Mesendoderm (in vitro differentiated cells): ENCODE measurements around the gene OPN4.

Source experiments
- DNase-seq: peaks from one replicate; pipeline ENCODE4 v3.0.0; 2013
- H2AK5ac ChIP-seq: 2 replicates; pipeline ENCODE4 v1.6.1; 2013; ENCODE audit warnings: low read length, inconsistent platforms
- H2BK120ac ChIP-seq: 2 replicates; pipeline ENCODE4 v1.6.1; 2013; ENCODE audit warnings: low read depth, mild to moderate bottlenecking, low read length, moderate library complexity, mixed read lengths
- H2BK15ac ChIP-seq: replicated peaks from 2 replicates; pipeline ENCODE4 v1.6.1; 2013; ENCODE audit warnings: low read depth, mild to moderate bottlenecking, moderate library complexity
- H2BK5ac ChIP-seq: 2 replicates; pipeline ENCODE4 v1.6.1; 2013; ENCODE audit warnings: low read length, inconsistent platforms
- H3K18ac ChIP-seq: 2 replicates; pipeline ENCODE4 v1.6.1; 2013; ENCODE audit warnings: mild to moderate bottlenecking, low read length, mixed read lengths
- H3K23ac ChIP-seq: one replicate; pipeline ENCODE4 v1.6.1; 2013; ENCODE audit warnings: low read length
- H3K27ac ChIP-seq: 2 replicates; pipeline ENCODE4 v1.5.1; 2013; ENCODE audit warnings: low read depth, mild to moderate bottlenecking, inconsistent platforms, low read length, moderate library complexity
- H3K27me3 ChIP-seq: 2 replicates; pipeline ENCODE4 v1.6.1; 2013; ENCODE audit warnings: low read length, control low read depth, mild to moderate bottlenecking, inconsistent platforms; ENCODE audit not compliant: insufficient read depth, poor library complexity
- H3K36me3 ChIP-seq: 2 replicates; pipeline ENCODE4 v1.6.1; 2013; ENCODE audit warnings: low read length, inconsistent platforms; ENCODE audit not compliant: control insufficient read depth, insufficient read depth
- H3K4ac ChIP-seq: one replicate; pipeline ENCODE4 v1.6.1; 2013; ENCODE audit warnings: low read depth, mild to moderate bottlenecking, low read length, moderate library complexity
- H3K4me1 ChIP-seq: 2 replicates; pipeline ENCODE4 v1.6.1; 2013; ENCODE audit warnings: low read depth, low read length, inconsistent platforms; ENCODE audit not compliant: control insufficient read depth
- H3K4me2 ChIP-seq: 2 replicates; pipeline ENCODE4 v1.6.1; 2013; ENCODE audit warnings: low read length
- H3K4me3 ChIP-seq: 2 replicates; pipeline ENCODE4 v1.5.1; 2013; ENCODE audit warnings: mild to moderate bottlenecking, low read length
- H3K56ac ChIP-seq: one replicate; pipeline ENCODE4 v1.6.1; 2013; ENCODE audit warnings: low read length
- H3K79me1 ChIP-seq: 2 replicates; pipeline ENCODE4 v1.6.1; 2013; ENCODE audit warnings: low read length, inconsistent platforms
- H3K79me2 ChIP-seq: 2 replicates; pipeline ENCODE4 v1.6.1; 2013; ENCODE audit warnings: mild to moderate bottlenecking, low read length; ENCODE audit not compliant: control insufficient read depth, insufficient read depth
- H3K9ac ChIP-seq: 2 replicates; pipeline ENCODE4 v1.6.1; 2013; ENCODE audit warnings: low read length, inconsistent platforms
- H4K5ac ChIP-seq: one replicate; pipeline ENCODE4 v1.6.1; 2013; ENCODE audit warnings: low read length
- H4K8ac ChIP-seq: one replicate; pipeline ENCODE4 v1.6.1; 2013; ENCODE audit warnings: low read depth, mild to moderate bottlenecking, control low read depth, low read length, moderate library complexity
- WGBS: extraction: QIAGEN DNeasy Blood & Tissue Kit; methylation state at CpG from one replicate; pipeline ENCODE4 v1.1.7; 2013; ENCODE audit warnings: low lambda C conversion rate, missing lambda C conversion rate; ENCODE audit not compliant: insufficient coverage; ENCODE audit errors: extremely low coverage; 5-methylcytosine and 5-hydroxymethylcytosine counted together

The OPN4 gene

DNA sequence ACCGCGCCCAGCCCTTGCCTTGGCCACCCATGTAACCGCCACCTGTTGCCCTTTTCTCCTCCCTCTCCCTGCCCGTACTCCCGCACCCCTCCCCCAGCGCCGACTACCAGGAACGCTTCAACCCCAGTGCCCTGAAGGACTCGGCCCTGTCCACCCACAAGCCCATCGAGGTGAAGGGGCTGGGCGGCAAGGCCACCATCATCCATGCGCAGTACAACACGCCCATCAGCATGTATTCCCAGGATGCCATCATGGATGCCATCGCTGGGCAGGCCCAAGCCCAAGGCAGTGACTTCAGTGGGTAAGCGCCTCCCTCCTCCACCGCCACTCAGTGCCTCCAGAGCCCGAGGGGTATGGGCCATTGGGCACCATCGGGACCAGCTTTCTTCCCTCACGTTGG, 32.6 kb downstream of the OPN4 start:
- no peak for DNase-seq
- WGBS: no CpG with 5 or more reads among the region's 19 CpGs
- no peaks in the 10 kb centered on the region for H3K79me2 ChIP-seq
- H3K56ac ChIP-seq: peak overlapping the region; percentile 34
- H3K4me1 ChIP-seq: peaks cover 2% of the 10 kb centered on the region
- H3K23ac ChIP-seq: no peak overlapping the region
- H4K8ac ChIP-seq: no peak overlapping the region
- H3K18ac ChIP-seq: no peak overlapping the region
- H2AK5ac ChIP-seq: no peak overlapping the region
- H3K79me1 ChIP-seq: no peaks in the 10 kb centered on the region
- no peak overlapping the region for H2BK5ac ChIP-seq
- H3K4ac ChIP-seq: no peak overlapping the region
- no peak overlapping the region for H3K4me2 ChIP-seq
- H3K9ac ChIP-seq: no peak overlapping the region
- H3K27me3 ChIP-seq: no peaks in the 10 kb centered on the region
- H3K27ac ChIP-seq: no peak overlapping the region
- no peak overlapping the region for H2BK120ac ChIP-seq
- H2BK15ac ChIP-seq: no peak overlapping the region
- H4K5ac ChIP-seq: no peak overlapping the region
- H3K4me3 ChIP-seq: no peak overlapping the region
- no peaks in the 10 kb centered on the region for H3K36me3 ChIP-seq

DNA sequence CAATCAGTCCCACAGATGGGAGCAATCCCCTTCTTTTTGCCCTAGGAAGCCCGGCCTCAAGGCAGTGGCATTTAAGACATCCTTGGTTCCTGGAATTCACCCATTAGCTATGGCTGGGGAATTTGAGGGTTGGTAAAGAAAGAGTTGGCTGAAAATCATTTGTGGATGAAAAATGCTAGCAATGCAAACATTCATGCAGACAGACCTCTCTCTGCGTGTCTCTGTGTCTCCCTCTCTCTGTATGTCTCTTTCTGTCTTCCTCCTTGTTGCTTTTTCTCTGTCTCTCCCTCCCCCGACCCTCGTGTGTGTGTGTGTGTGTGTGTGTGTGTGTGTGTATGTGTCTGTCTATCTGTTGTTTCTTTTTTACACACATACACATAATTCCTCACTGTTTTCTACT, 33.4 kb downstream of the OPN4 start:
- peaks cover 2% of the 10 kb centered on the region for H3K4me1 ChIP-seq
- H3K9ac ChIP-seq: no peak overlapping the region
- no peaks in the 10 kb centered on the region for H3K79me2 ChIP-seq
- H3K4me3 ChIP-seq: no peak overlapping the region
- H3K27ac ChIP-seq: no peak overlapping the region
- H2BK15ac ChIP-seq: no peak overlapping the region
- H3K56ac ChIP-seq: peak overlapping the region; percentile 8
- peak; percentile 52 for DNase-seq
- H2BK5ac ChIP-seq: no peak overlapping the region
- no peaks in the 10 kb centered on the region for H3K27me3 ChIP-seq
- no peak overlapping the region for H2BK120ac ChIP-seq
- WGBS: no CpG with 5 or more reads among the region's 4 CpGs
- H4K5ac ChIP-seq: no peak overlapping the region
- H3K4me2 ChIP-seq: no peak overlapping the region
- H3K79me1 ChIP-seq: no peaks in the 10 kb centered on the region
- no peaks in the 10 kb centered on the region for H3K36me3 ChIP-seq
- no peak overlapping the region for H3K18ac ChIP-seq
- H3K4ac ChIP-seq: no peak overlapping the region
- no peak overlapping the region for H3K23ac ChIP-seq
- no peak overlapping the region for H4K8ac ChIP-seq
- H2AK5ac ChIP-seq: no peak overlapping the region

DNA sequence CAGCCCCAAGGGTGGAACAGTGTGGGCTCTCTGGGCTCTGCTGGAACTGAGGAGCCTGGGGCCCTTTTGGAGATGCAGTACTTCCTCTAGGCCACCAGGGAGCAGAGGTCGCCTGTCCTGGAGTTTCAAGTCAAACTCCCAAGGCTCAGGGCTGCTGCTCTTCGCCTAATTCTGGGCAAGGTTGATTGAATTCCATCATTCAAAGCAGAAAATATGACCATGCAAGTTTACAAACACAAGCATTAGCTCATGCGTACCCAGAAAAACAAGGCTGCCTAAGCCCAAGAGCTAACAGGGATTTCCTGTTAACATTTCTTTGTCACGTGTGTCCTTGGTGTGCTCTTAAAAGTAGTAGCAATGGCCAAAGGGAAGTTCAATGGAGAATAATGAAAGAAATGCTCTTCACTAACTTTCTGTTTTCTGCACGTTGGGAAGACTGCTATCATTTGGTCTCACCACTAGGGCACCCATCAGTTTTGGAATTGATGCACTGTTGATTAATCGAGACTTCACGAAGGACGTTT, 34.1 kb downstream of the OPN4 start:
- Histone ChIP-seq H3K23ac (no peak overlapping the region), H4K5ac (no peak overlapping the region), H2BK5ac (no peak overlapping the region), H3K18ac (no peak overlapping the region), H3K27ac (no peak overlapping the region), H3K4me3 (no peak overlapping the region), H3K56ac (peak overlapping the region; percentile 49), H4K8ac (no peak overlapping the region), H3K9ac (no peak overlapping the region), H3K79me1 (no peaks in the 10 kb centered on the region), H3K27me3 (no peaks in the 10 kb centered on the region), H2BK15ac (no peak overlapping the region), H2BK120ac (no peak overlapping the region), H2AK5ac (no peak overlapping the region), H3K79me2 (no peaks in the 10 kb centered on the region), H3K4me1 (peaks cover 3% of the 10 kb centered on the region), H3K4ac (no peak overlapping the region), H3K36me3 (no peaks in the 10 kb centered on the region), H3K4me2 (no peak overlapping the region)
- no CpG with 5 or more reads among the region's 8 CpGs for WGBS
- DNase-seq: peak; percentile 87

DNA sequence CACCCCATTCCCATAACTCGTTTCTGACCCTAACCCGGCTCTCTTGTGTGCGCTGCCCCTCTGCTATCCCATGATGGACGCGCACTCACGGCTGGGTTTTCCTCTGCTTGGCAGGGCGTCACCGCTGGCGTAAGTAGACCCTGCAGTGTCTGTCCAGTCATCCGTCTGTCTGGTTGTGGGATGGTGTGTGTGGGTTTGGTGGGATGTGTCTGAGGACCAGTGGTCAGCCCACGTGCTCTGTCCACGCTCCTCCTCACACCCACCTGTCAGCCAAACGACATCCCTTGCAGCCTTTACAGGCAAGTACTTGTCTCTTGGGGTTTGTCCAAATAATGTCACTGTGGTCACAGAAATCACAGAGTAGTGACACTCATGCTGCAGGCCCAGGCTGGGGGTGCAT, 34.8 kb downstream of the OPN4 start:
- Histone ChIP-seq H2AK5ac (no peak overlapping the region), H3K79me1 (no peaks in the 10 kb centered on the region), H3K27ac (no peak overlapping the region), H3K4me1 (peaks cover 8% of the 10 kb centered on the region), H3K4me3 (no peak overlapping the region), H3K4ac (no peak overlapping the region), H2BK5ac (no peak overlapping the region), H3K56ac (no peak overlapping the region), H4K5ac (no peak overlapping the region), H3K36me3 (no peaks in the 10 kb centered on the region), H3K18ac (no peak overlapping the region), H3K79me2 (no peaks in the 10 kb centered on the region), H4K8ac (no peak overlapping the region), H3K27me3 (no peaks in the 10 kb centered on the region), H3K9ac (no peak overlapping the region), H2BK120ac (no peak overlapping the region), H3K23ac (peak overlapping the region; percentile 4), H2BK15ac (no peak overlapping the region), H3K4me2 (no peak overlapping the region)
- WGBS: no CpG with 5 or more reads among the region's 13 CpGs
- no peak for DNase-seq

DNA sequence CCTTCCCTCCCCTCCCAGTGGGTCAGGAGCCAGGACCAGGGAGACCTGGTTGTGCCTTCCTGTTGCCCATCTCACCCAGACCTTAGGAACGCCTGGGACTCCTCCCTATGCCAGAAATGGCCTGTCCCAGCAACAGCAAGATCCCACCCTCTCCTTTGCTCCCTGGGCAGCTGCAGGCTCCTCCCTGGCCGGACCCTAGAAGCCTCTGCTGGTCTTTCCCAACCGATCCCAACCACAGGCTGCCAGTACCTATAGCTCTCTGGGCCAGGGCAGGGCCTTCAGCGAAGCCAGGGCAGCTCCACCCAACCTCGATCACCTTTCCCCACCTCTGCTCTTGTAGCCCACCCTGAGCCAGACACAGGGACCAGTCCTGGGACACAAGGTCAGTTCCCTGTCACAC, 35.9 kb downstream of the OPN4 start:
- no peak overlapping the region for H3K27ac ChIP-seq
- H3K79me1 ChIP-seq: no peaks in the 10 kb centered on the region
- H4K5ac ChIP-seq: no peak overlapping the region
- H3K18ac ChIP-seq: no peak overlapping the region
- no peak overlapping the region for H2BK5ac ChIP-seq
- H3K23ac ChIP-seq: no peak overlapping the region
- peaks cover 7% of the 10 kb centered on the region for H3K4me1 ChIP-seq
- H3K27me3 ChIP-seq: no peaks in the 10 kb centered on the region
- H2BK120ac ChIP-seq: no peak overlapping the region
- peak overlapping the region; percentile 49 for H3K56ac ChIP-seq
- H3K9ac ChIP-seq: no peak overlapping the region
- H2BK15ac ChIP-seq: no peak overlapping the region
- no peak overlapping the region for H3K4ac ChIP-seq
- H4K8ac ChIP-seq: no peak overlapping the region
- no peak for DNase-seq
- no peaks in the 10 kb centered on the region for H3K36me3 ChIP-seq
- H3K4me3 ChIP-seq: no peak overlapping the region
- WGBS: no CpG with 5 or more reads among the region's 5 CpGs
- H2AK5ac ChIP-seq: no peak overlapping the region
- H3K4me2 ChIP-seq: no peak overlapping the region
- no peaks in the 10 kb centered on the region for H3K79me2 ChIP-seq

DNA sequence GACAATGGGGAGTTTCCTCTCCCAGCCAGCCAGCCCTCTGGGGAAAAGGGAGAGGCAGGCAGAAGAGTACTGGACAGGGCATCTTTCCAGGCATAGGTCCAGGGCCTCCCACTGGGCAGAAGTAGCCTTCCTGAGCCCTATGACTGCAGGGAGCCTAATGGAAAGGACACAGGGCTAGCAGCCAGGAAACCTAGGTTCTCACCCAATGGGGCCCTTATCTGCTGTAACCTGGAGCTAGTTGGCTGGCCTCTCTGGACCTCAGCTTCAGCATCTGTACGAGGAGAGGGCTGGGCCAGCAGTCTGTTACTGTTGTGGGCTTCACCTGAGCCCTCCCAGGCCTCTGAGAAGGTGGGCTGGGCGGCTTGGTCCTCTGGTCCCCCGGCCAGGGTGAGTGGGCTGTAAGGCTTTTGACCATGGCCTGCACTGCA, 36.3 kb downstream of the OPN4 start:
- WGBS: no CpG with 5 or more reads among the region's 3 CpGs
- Histone ChIP-seq H3K27me3 (no peaks in the 10 kb centered on the region), H2BK15ac (no peak overlapping the region), H3K4ac (no peak overlapping the region), H2AK5ac (no peak overlapping the region), H4K8ac (no peak overlapping the region), H3K36me3 (no peaks in the 10 kb centered on the region), H3K79me2 (no peaks in the 10 kb centered on the region), H3K27ac (no peak overlapping the region), H2BK5ac (no peak overlapping the region), H3K79me1 (no peaks in the 10 kb centered on the region), H2BK120ac (no peak overlapping the region), H3K23ac (no peak overlapping the region), H3K56ac (no peak overlapping the region), H3K4me3 (no peak overlapping the region), H3K9ac (no peak overlapping the region), H3K4me2 (no peak overlapping the region), H4K5ac (no peak overlapping the region), H3K18ac (no peak overlapping the region), H3K4me1 (peaks cover 7% of the 10 kb centered on the region)
- DNase-seq: no peak
